Upper lobe of left lung (tissue), 6 donors: Measurements from ENCODE around the gene ADTRP. TPM values are rescaled to one million over a fixed set of nuclear protein-coding genes. Genes with fewer than 3 reads are reported as not detected.

Experiments used
- ATAC-seq, 2 donors: fragments of 200-7000 bp; cut with Tn5 transposase; one replicate each; pipeline ENCODE4 v1.9.1; 2022; ENCODE audit warnings: mild to moderate bottlenecking in 2 of 2, moderate library complexity in 2 of 2; ENCODE audit not compliant: low FRiP score in 2 of 2
- DNase-seq, 2 donors: peaks; one replicate each; pipeline ENCODE4 v3.0.0-alpha.2; 2019 to 2020
- H3K27ac ChIP-seq, 4 donors: fragments of 200-600 bp; sonication (generic); one replicate each; pipeline ENCODE4 v1.5.1; 2016 to 2019
- H3K27me3 ChIP-seq, 4 donors: fragments of 200-600 bp; sonication (generic); one replicate each; pipeline ENCODE4 v1.5.1; 2017 to 2019
- H3K36me3 ChIP-seq, 4 donors: fragments of 200-600 bp; sonication (generic); one replicate each; pipeline ENCODE4 v1.5.1; 2016 to 2019
- H3K4me1 ChIP-seq, 4 donors: fragments of 200-600 bp; sonication (generic); one replicate each; pipeline ENCODE4 v1.5.1; 2018 to 2019
- H3K4me3 ChIP-seq, 4 donors: fragments of 200-600 bp; sonication (generic); one replicate each; pipeline ENCODE4 v1.5.1; 2017 to 2019; ENCODE audit warnings: mild to moderate bottlenecking in 2 of 4, moderate library complexity in 1 of 4
- H3K9me3 ChIP-seq, 4 donors: fragments of 200-600 bp; sonication (generic); one replicate each; pipeline ENCODE4 v1.5.1; 2018 to 2019
- EP300 ChIP-seq, 4 donors: sonication (generic); formaldehyde crosslinking; IDR thresholded peaks; one replicate each; pipeline ENCODE4 v1.5.1; 2017; ENCODE audit warnings: antibody characterized with exemption in 4 of 4, control low read depth in 2 of 4
- POLR2A ChIP-seq, 4 donors: fragments of 450-650 bp; IDR thresholded peaks; one replicate each; pipeline ENCODE4 v1.5.1; 2016 to 2017; ENCODE audit warnings: antibody characterized with exemption in 4 of 4, mild to moderate bottlenecking in 2 of 4
- POLR2AphosphoS5 ChIP-seq, 2 donors: sonication (generic); formaldehyde crosslinking; IDR thresholded peaks; one replicate each; pipeline ENCODE4 v1.5.1; 2017; ENCODE audit warnings: antibody characterized with exemption in 2 of 2
- WGBS, 2 donors: methylation state at CpG; one replicate each; pipeline ENCODE4 v1.1.5; 2017 to 2018; 5-methylcytosine and 5-hydroxymethylcytosine counted together
- total RNA-seq, 6 donors: library from RNA; depleted of rRNA in 4 of 6; stranded (reverse); fragments of >200 nt in 4 of 6; gene quantifications; one replicate each; pipeline versions ENCODE4 v1.1.0 to v1.2.1, GENCODE V29; 2016 to 2021
- TF ChIP-seq, protein P1 (sequence below), 6 experiments: fragments of 450-650 bp in 4 of 6; fragments of 200-600 bp in 2 of 6; sonication (generic) in 2 of 6; IDR thresholded peaks; one replicate each; pipeline ENCODE4 v1.5.1; 2016 to 2019; ENCODE audit warnings: antibody characterized with exemption in 6 of 6
- donor health status: DM: no; HTN: no; CAD: no; lungs with moderate emphysema.
- donor health status: DM: no; HTN: yes; CAD: no; lungs with severe emphysema.

Gene ADTRP
- total RNA-seq, 6 donors from 2014 or later: 3.8 to 21.1 (median 12.8) TPM

DNA sequence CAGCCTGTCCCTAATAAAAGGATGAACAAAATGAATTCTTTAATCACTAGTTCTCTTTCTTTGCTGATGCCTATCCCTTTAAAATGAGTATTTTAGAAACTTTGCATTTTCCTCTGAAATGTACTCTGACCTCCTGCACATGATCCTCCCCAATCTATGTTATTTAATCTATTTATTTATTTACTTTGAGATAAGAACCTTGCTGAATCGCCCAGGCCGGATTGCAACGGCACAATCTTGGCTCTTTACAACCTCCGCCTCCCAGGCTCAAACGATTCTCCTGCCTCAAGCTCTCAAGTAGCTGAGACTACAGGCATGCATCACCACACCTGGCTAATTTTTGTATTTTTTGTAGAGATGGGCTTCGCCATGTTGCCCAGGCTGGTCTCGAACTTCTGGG lies 27.9 kb downstream of the ADTRP start:
- no peaks in the 10 kb centered on the region for H3K9me3 ChIP-seq
- DNase-seq (no peak), ATAC-seq (no peak)
- WGBS, 2 donors: 61 to 64% methylated on average over 7 of the region's 7 CpGs
- TF ChIP-seq POLR2A (IDR thresholded peaks at IDR 0.05) (no peak), POLR2AphosphoS5 (IDR thresholded peaks at IDR 0.05) (no peak), EP300 (IDR thresholded peaks at IDR 0.05) (no peak)
- TF ChIP-seq, protein P1, sequence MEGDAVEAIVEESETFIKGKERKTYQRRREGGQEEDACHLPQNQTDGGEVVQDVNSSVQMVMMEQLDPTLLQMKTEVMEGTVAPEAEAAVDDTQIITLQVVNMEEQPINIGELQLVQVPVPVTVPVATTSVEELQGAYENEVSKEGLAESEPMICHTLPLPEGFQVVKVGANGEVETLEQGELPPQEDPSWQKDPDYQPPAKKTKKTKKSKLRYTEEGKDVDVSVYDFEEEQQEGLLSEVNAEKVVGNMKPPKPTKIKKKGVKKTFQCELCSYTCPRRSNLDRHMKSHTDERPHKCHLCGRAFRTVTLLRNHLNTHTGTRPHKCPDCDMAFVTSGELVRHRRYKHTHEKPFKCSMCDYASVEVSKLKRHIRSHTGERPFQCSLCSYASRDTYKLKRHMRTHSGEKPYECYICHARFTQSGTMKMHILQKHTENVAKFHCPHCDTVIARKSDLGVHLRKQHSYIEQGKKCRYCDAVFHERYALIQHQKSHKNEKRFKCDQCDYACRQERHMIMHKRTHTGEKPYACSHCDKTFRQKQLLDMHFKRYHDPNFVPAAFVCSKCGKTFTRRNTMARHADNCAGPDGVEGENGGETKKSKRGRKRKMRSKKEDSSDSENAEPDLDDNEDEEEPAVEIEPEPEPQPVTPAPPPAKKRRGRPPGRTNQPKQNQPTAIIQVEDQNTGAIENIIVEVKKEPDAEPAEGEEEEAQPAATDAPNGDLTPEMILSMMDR (IDR thresholded peaks at IDR 0.05): no peak
- no peaks in the 10 kb centered on the region for H3K4me1 ChIP-seq
- no peak overlapping the region for H3K27ac ChIP-seq
- H3K27me3 ChIP-seq: no peaks in the 10 kb centered on the region
- no peak overlapping the region for H3K4me3 ChIP-seq
- no peaks in the 10 kb centered on the region for H3K36me3 ChIP-seq

DNA sequence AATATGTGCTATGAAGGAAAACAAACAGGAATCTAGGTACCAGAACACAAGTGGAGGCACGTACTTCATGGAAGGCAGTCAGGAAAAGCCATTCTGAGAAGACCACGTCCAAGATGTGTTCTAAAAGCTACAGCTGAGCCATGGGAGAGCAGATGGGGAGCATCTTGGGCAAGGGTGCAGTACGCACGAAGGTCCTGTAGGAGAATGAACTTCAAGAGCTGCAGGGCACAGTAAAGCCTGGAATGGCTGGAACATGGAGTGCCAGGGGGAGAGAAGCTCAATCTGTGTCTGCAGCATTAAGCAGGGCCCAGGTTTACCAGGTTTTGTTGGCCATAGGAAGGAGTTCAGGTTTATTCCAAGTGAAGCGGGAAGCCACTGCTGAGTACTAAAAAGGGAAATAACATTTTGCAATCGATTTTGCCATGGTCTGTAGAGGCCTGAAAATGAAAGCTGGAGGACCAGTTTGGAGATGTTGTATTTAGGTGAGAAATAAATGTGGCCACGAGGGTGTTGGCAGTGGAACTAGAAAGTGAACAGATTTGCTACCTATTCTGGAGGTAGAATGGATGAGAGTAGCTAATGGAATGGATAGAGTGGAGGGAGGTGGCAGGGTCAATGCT lies 29.9 kb downstream of the ADTRP start:
- TF ChIP-seq, protein P1 (IDR thresholded peaks at IDR 0.05): peak in 1 of 6 experiments; percentile 15
- no peak for TF ChIP-seq POLR2A (IDR thresholded peaks at IDR 0.05)
- Histone ChIP-seq H3K4me3 (no peak overlapping the region), H3K4me1 (no peaks in the 10 kb centered on the region), H3K36me3 (no peaks in the 10 kb centered on the region), H3K27me3 (no peaks in the 10 kb centered on the region), H3K27ac (no peak overlapping the region), H3K9me3 (no peaks in the 10 kb centered on the region)
- ATAC-seq (no peak), DNase-seq (no peak)
- 74 to 82% methylated on average over 7 of the region's 7 CpGs for WGBS, 2 donors

DNA sequence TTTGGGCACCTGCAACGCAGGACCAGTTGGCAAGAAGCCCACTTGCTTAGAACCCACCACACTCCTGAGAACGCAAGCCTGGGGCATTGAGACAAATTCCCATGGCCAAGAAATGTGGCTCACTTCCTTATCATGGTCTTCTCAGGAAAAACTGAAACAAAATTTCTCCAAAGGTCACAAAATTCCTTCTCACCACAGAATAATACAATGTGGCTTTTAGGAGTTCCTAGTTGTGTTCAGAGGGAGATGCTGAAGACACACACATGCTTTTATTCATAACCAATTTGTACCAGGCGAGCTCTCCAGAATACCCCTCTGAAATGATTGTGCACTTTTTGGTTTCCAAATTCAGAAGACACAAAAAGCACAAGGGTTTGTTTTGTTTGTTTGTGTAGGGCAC lies 31.6 kb downstream of the ADTRP start:
- WGBS, 2 donors: 87 to 91% methylated on average over 3 of the region's 3 CpGs
- H3K4me3 ChIP-seq: no peak overlapping the region
- H3K9me3 ChIP-seq: no peaks in the 10 kb centered on the region
- H3K36me3 ChIP-seq: no peaks in the 10 kb centered on the region
- DNase-seq: no peak
- peaks cover 0 to 7% (median 2%) of the 10 kb centered on the region in 4 donors for H3K4me1 ChIP-seq
- H3K27me3 ChIP-seq: no peaks in the 10 kb centered on the region
- H3K27ac ChIP-seq: no peak overlapping the region
- ATAC-seq: no peak
- TF ChIP-seq, protein P1 (IDR thresholded peaks at IDR 0.05): no peak
- TF ChIP-seq EP300 (IDR thresholded peaks at IDR 0.05): no peak
- TF ChIP-seq POLR2AphosphoS5 (IDR thresholded peaks at IDR 0.05): no peak
- TF ChIP-seq POLR2A (IDR thresholded peaks at IDR 0.05): no peak

DNA sequence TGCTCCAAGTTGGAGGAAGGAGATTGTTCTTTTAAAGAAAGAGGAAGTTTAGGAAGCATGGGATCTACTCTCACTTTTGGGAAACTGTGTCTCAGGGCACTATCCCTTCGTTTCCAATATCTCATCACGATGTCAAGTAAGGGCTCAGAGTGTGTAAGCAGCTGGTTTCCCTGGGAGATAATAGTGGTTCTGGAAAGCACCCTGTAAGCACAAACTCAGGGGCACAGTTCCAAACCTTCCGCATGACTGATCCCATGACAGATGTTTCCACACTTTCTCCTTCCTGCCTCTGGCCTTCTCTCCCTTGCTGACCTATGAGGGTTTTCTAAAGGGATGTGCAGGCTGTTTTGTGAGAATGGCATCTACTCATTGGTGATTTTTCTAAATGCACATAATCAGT lies 33.9 kb downstream of the ADTRP start:
- TF ChIP-seq, protein P1 (IDR thresholded peaks at IDR 0.05): no peak
- peak in 3 of 4 donors; percentile 22 to 93 (median 59) for TF ChIP-seq EP300 (IDR thresholded peaks at IDR 0.05)
- no peak for TF ChIP-seq POLR2A (IDR thresholded peaks at IDR 0.05)
- peak; percentile 23 to 44 for TF ChIP-seq POLR2AphosphoS5 (IDR thresholded peaks at IDR 0.05)
- peak in 1 of 2 donors; percentile 54 for DNase-seq
- no peaks in the 10 kb centered on the region for H3K27me3 ChIP-seq
- 52 to 73% methylated on average over 3 of the region's 3 CpGs for WGBS, 2 donors
- no peaks in the 10 kb centered on the region for H3K9me3 ChIP-seq
- peaks cover 0 to 7% (median 2%) of the 10 kb centered on the region in 4 donors for H3K4me1 ChIP-seq
- ATAC-seq: peak; percentile 63 to 92
- no peak overlapping the region for H3K4me3 ChIP-seq
- no peaks in the 10 kb centered on the region for H3K36me3 ChIP-seq
- peak overlapping the region in 3 of 4 donors; percentile 49 to 68 (median 61) for H3K27ac ChIP-seq

DNA sequence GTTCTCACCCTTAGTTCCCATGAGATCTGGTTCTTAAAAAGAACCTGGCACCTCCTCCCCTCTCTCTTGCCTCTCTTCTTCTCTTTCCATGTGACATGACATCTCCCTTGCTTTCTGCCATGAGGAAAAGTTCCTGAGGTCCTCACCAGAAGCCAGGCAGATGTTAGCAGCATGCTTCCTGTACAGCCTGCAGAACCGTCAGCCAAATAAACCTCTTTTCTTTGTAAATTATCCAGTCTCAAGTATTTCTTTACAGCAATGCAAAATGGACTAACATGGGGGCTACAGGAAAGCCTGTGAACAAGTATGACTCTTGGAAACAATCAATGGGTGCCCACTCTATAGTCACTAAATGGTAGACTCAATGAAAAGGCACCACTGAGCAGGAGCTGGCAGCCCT lies 34.5 kb downstream of the ADTRP start:
- peak overlapping the region in 2 of 4 donors; percentile 49 to 68 for H3K27ac ChIP-seq
- H3K36me3 ChIP-seq: no peaks in the 10 kb centered on the region
- WGBS, 2 donors: 82 to 100% methylated on average over 1 of the region's 1 CpG
- H3K9me3 ChIP-seq: no peaks in the 10 kb centered on the region
- no peak for DNase-seq
- H3K4me3 ChIP-seq: no peak overlapping the region
- no peak for ATAC-seq
- H3K4me1 ChIP-seq: peaks cover 0 to 7% (median 2%) of the 10 kb centered on the region in 4 donors
- no peaks in the 10 kb centered on the region for H3K27me3 ChIP-seq
- TF ChIP-seq, protein P1 (IDR thresholded peaks at IDR 0.05): no peak
